Measurements from ENCODE around the gene KDM6B. TPM values are rescaled to one million over a fixed set of nuclear protein-coding genes. Genes with fewer than 3 reads are reported as not detected.
A peak's percentile ranks its signal among the peaks of the same experiment; 100 is the strongest.

KDM6B gene
- total RNA-seq, 1 experiment from 2014 or later, result 28.9 TPM

DNA sequence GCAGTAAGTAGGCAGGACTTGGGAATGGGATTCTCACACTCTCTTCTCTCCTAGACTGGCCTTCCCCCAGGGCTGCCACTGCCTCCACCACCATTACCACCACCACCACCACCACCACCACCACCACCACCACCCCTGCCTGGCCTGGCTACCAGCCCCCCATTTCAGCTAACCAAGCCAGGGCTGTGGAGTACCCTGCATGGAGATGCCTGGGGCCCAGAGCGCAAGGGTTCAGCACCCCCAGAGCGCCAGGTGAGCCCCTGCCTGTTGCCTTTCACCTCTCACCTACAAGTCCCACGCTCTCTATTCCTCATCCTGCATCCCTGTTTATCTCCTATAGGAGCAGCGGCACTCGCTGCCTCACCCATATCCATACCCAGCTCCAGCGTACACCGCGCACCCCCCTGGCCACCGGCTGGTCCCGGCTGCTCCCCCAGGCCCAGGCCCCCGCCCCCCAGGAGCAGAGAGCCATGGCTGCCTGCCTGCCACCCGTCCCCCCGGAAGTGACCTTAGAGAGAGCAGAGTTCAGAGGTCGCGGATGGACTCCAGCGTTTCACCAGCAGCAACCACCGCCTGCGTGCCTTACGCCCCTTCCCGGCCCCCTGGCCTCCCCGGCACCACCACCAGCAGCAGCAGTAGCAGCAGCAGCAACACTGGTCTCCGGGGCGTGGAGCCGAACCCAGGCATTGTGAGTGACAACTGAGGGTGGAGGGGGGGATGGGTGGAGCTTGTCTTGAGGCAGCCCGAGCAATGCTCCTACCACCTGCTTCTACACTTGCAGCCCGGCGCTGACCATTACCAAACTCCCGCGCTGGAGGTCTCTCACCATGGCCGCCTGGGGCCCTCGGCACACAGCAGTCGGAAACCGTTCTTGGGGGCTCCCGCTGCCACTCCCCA, 13.0 kb downstream of the KDM6B start:
- H3T11ph ChIP-seq (ENCODE audit: low read length), result no peak overlapping the region
- H3K23ac ChIP-seq (ENCODE audit: insufficient read length, low read depth, low read length), result no peak overlapping the region
- Mint-ChIP-seq H3K4me1 (peaks cover 11 to 27% of the 10 kb centered on the region in 2 experiments), H3K9me3 (no peaks in the 10 kb centered on the region; a peak in 1 of 5 replicates), H3K36me3 (ENCODE audit: insufficient read depth in 1 of 3, low read depth in 3 of 3) (peaks cover 2 to 35% (median 31%) of the 10 kb centered on the region in 3 experiments; a peak in 6 of 7 replicates), H3K27me3 (ENCODE audit: low read depth) (peaks cover 7% of the 10 kb centered on the region), H3K27ac (no peak overlapping the region), H3K4me3 (no peak overlapping the region)
- H3K56ac ChIP-seq (ENCODE audit: insufficient read length, low read depth, low read length), result no peak overlapping the region
- H4K5ac ChIP-seq (ENCODE audit: insufficient read length, low read depth, low read length), result no peak overlapping the region
- H2BK15ac ChIP-seq (ENCODE audit: low read depth, low read length), result no peak overlapping the region
- TF ChIP-seq, protein P1, sequence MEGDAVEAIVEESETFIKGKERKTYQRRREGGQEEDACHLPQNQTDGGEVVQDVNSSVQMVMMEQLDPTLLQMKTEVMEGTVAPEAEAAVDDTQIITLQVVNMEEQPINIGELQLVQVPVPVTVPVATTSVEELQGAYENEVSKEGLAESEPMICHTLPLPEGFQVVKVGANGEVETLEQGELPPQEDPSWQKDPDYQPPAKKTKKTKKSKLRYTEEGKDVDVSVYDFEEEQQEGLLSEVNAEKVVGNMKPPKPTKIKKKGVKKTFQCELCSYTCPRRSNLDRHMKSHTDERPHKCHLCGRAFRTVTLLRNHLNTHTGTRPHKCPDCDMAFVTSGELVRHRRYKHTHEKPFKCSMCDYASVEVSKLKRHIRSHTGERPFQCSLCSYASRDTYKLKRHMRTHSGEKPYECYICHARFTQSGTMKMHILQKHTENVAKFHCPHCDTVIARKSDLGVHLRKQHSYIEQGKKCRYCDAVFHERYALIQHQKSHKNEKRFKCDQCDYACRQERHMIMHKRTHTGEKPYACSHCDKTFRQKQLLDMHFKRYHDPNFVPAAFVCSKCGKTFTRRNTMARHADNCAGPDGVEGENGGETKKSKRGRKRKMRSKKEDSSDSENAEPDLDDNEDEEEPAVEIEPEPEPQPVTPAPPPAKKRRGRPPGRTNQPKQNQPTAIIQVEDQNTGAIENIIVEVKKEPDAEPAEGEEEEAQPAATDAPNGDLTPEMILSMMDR (conservative IDR thresholded peaks at IDR 0.05), result no peak
- no peak overlapping the region for H4K91ac ChIP-seq (ENCODE audit: insufficient read length, low read depth, low read length)
- DNase-seq, result peak; percentile 41
- no peaks in the 10 kb centered on the region for H4K20me1 ChIP-seq (ENCODE audit: control insufficient read depth, insufficient read depth, insufficient read length)
- H3K27me3 ChIP-seq (ENCODE audit: insufficient read depth, low read length), result peaks cover 1% of the 10 kb centered on the region; the same call in 1 of the 2 replicates
- H3K27ac ChIP-seq (ENCODE audit: insufficient read length, low read depth, low read length), result no peak overlapping the region
- H3K79me2 ChIP-seq (ENCODE audit: insufficient read depth, low read length), result no peaks in the 10 kb centered on the region
- H3K4ac ChIP-seq (ENCODE audit: low read depth, low read length), result no peak overlapping the region
- no peak overlapping the region for H2BK20ac ChIP-seq (ENCODE audit: low read depth, low read length, poor library complexity, severe bottlenecking)
- no peak overlapping the region for H3K4me2 ChIP-seq (ENCODE audit: insufficient read depth, insufficient read length, low read length)
- no peaks in the 10 kb centered on the region for H3K9me3 ChIP-seq (ENCODE audit: control insufficient read depth, low read depth, low read length)
- H2AK5ac ChIP-seq (ENCODE audit: insufficient read length, low read length), result no peak overlapping the region
- no peak overlapping the region for H2BK5ac ChIP-seq (ENCODE audit: insufficient read length, low read length)
- H2AFZ ChIP-seq (ENCODE audit: low read length), result no peak overlapping the region
- no CpG with 5 or more reads among the region's 34 CpGs for WGBS (ENCODE audit: extremely low coverage, insufficient read length, low lambda C conversion rate)
- peaks cover 32% of the 10 kb centered on the region for H3K23me2 ChIP-seq (ENCODE audit: insufficient read length, low read depth, low read length, poor library complexity, severe bottlenecking)
- no peaks in the 10 kb centered on the region for H3K79me1 ChIP-seq (ENCODE audit: insufficient read depth, low read depth, low read length, poor library complexity, severe bottlenecking)
- H3K14ac ChIP-seq (ENCODE audit: insufficient read depth, low read length), result no peak overlapping the region
- no peak overlapping the region for H3K18ac ChIP-seq (ENCODE audit: insufficient read length, low read depth, low read length)
- H4K8ac ChIP-seq (replicated peaks; ENCODE audit: insufficient read length, low read depth, low read length), result no peak overlapping the region
- no peak overlapping the region for H2BK120ac ChIP-seq (ENCODE audit: low read depth, low read length, poor library complexity, severe bottlenecking)
- no peaks in the 10 kb centered on the region for H3K4me1 ChIP-seq (ENCODE audit: insufficient read depth, low read length)
- H2BK12ac ChIP-seq (ENCODE audit: insufficient read length, low read depth, low read length), result no peak overlapping the region
- H3K9ac ChIP-seq (ENCODE audit: extremely low read depth, insufficient read length, low read length), result no peak overlapping the region

Data from H9 (cell line).